H1 (cell line): Measurements from ENCODE around the gene GRM7.

ENCODE experiments used
- CBX5 ChIP-seq: fragments of 300-800, 300-1000 bp; sonication (generic); IDR thresholded peaks from 2 replicates; pipeline ENCODE4 v1.7.1; 2016; ENCODE audit warnings: antibody characterized with exemption, low read length, low read depth
- CTCF ChIP-seq, 3 experiments: IDR thresholded peaks; 1 replicate in 2 of 3; 2 replicates in 1 of 3; pipeline versions ENCODE4 v1.5.1 to v1.6.1; 2011; ENCODE audit warnings: low read length in 3 of 3, mild to moderate bottlenecking in 3 of 3, inconsistent platforms in 2 of 3, low read depth in 1 of 3, moderate library complexity in 1 of 3; ENCODE audit not compliant: insufficient read depth in 1 of 3; ENCODE audit errors: control extremely low read depth in 1 of 3
- GABPA ChIP-seq: IDR thresholded peaks from 2 replicates; pipeline ENCODE4 v1.6.1; 2011; ENCODE audit warnings: mild to moderate bottlenecking, low read length, moderate library complexity, borderline replicate concordance; ENCODE audit not compliant: insufficient read depth
- MAX ChIP-seq: IDR thresholded peaks from 2 replicates; pipeline ENCODE4 v1.6.1; 2012; ENCODE audit warnings: inconsistent platforms
- POLR2A ChIP-seq, 2 experiments: IDR thresholded peaks; 1 replicate in 1 of 2; 2 replicates in 1 of 2; pipeline ENCODE4 v1.6.1; 2011; ENCODE audit warnings: low read depth in 2 of 2, low read length in 2 of 2, mild to moderate bottlenecking in 2 of 2; ENCODE audit errors: control extremely low read depth in 1 of 2
- POU5F1 ChIP-seq: IDR thresholded peaks from 2 replicates; pipeline ENCODE4 v1.6.1; 2011; ENCODE audit warnings: low read depth, mild to moderate bottlenecking, low read length, moderate library complexity
- RAD21 ChIP-seq, 2 experiments: IDR thresholded peaks in 1 of 2; conservative IDR thresholded peaks in 1 of 2; 2 replicates each; pipeline ENCODE4 v1.6.1; 2011; ENCODE audit warnings: low read depth in 2 of 2, low read length in 2 of 2, improper control_type of control experiment in 1 of 2, inconsistent platforms in 1 of 2, mild to moderate bottlenecking in 1 of 2, moderate library complexity in 1 of 2
- YY1 ChIP-seq: IDR thresholded peaks from 2 replicates; pipeline ENCODE4 v1.6.1; 2011; ENCODE audit warnings: low read depth, mild to moderate bottlenecking, low read length

GRCh38 chr3:7242303-7242635, 381.4 kb downstream of the GRM7 start:
- TF ChIP-seq CTCF (IDR thresholded peaks at IDR 0.05; ENCODE audit: control extremely low read depth in 1 of 3, insufficient read depth in 1 of 3, low read depth in 1 of 3, low read length in 3 of 3) (no peak), MAX (no peak), POU5F1 (no peak), GABPA (no peak), CBX5 (no peak), RAD21 (IDR thresholded peaks at IDR 0.05 in 1 of 2, conservative IDR thresholded peaks at IDR 0.05 in 1 of 2; ENCODE audit: low read depth in 2 of 2, low read length in 2 of 2) (no peak), YY1 (no peak), POLR2A (IDR thresholded peaks at IDR 0.05; ENCODE audit: control extremely low read depth in 1 of 2, low read depth in 2 of 2, low read length in 2 of 2) (no peak)
